Gastrocnemius medialis (tissue), 4 donors: ENCODE data around the gene ALOX5AP. TPM values are rescaled to one million over a fixed set of nuclear protein-coding genes. Genes with fewer than 3 reads are reported as not detected.

Source experiments
- ATAC-seq, 2 donors: fragments of 150-250 bp; one replicate each; pipeline ENCODE4 v1.9.1; 2016
- DNase-seq, 2 donors: peaks; one replicate each; pipeline ENCODE4 v3.0.0-alpha.2; 2019
- H3K27ac ChIP-seq, 4 donors: fragments of 200-600 bp; sonication (generic); 1 replicate in 1 of 4; 2 replicates in 3 of 4; pipeline ENCODE4 v1.5.1; 2016 to 2018; ENCODE audit warnings: mild to moderate bottlenecking in 2 of 4, moderate library complexity in 1 of 4
- H3K27me3 ChIP-seq, 3 donors: fragments of 200-600 bp; sonication (generic) in 2 of 3; 1 replicate in 1 of 3; 2 replicates in 2 of 3; pipeline versions ENCODE4 v1.5.1 to v1.6.0; 2016 to 2019; ENCODE audit warnings: mild to moderate bottlenecking in 1 of 3, moderate library complexity in 1 of 3
- H3K36me3 ChIP-seq, 2 donors: fragments of 200-600 bp; sonication (generic) in 1 of 2; one replicate each; pipeline ENCODE4 v1.5.1; 2017 to 2018
- H3K4me1 ChIP-seq, 2 donors: fragments of 200-600 bp; sonication (generic) in 1 of 2; one replicate each; pipeline ENCODE4 v1.5.1; 2016 to 2017; ENCODE audit warnings: mild to moderate bottlenecking in 2 of 2
- H3K4me3 ChIP-seq, 4 donors: fragments of 200-600 bp; sonication (generic) in 3 of 4; 1 replicate in 1 of 4; 2 replicates in 3 of 4; pipeline ENCODE4 v1.5.1; 2016 to 2019; ENCODE audit warnings: mild to moderate bottlenecking in 2 of 4
- H3K9me3 ChIP-seq, 3 donors: fragments of 200-600 bp; sonication (generic) in 2 of 3; 1 replicate in 1 of 3; 2 replicates in 2 of 3; pipeline ENCODE4 v1.5.1; 2016 to 2019
- CTCF ChIP-seq, 5 experiments: fragments of 450-650 bp in 3 of 5; fragments of 200-600 bp in 2 of 5; sonication (generic) in 2 of 5; IDR thresholded peaks in 4 of 5; conservative IDR thresholded peaks in 1 of 5; 1 replicate in 4 of 5; 2 replicates in 1 of 5; pipeline ENCODE4 v1.5.1; 2016 to 2019; ENCODE audit warnings: antibody characterized with exemption in 5 of 5, mild to moderate bottlenecking in 3 of 5, moderate library complexity in 3 of 5
- POLR2A ChIP-seq, 2 donors: fragments of 450-650 bp; IDR thresholded peaks; one replicate each; pipeline ENCODE4 v1.6.1; 2017; ENCODE audit warnings: antibody characterized with exemption in 2 of 2, mild to moderate bottlenecking in 2 of 2, moderate library complexity in 2 of 2
- in situ Hi-C, 4 donors: fragments of 200-750 bp; cut with MboI; loops; one replicate each; pipeline versions ENCODE4 v1.15.0 to v1.8.0; 2017; ENCODE audit warnings: low sequenced_read_pairs in 4 of 4
- intact Hi-C: fragments of 100-400 bp; cut with DNase I; formaldehyde crosslinking; loops from one replicate; pipeline ENCODE4 v1.15.1; 2023; ENCODE audit warnings: low total_unique reads
- total RNA-seq, 4 donors: library from RNA; depleted of rRNA; stranded (reverse); fragments of >200 nt; gene quantifications; one replicate each; pipeline versions ENCODE4 v1.1.0 to v1.2.3, GENCODE V29; 2016

The ALOX5AP gene
- total RNA-seq, 4 donors from 2014 or later: 5.3 to 9.1 (median 7.1) TPM

DNA sequence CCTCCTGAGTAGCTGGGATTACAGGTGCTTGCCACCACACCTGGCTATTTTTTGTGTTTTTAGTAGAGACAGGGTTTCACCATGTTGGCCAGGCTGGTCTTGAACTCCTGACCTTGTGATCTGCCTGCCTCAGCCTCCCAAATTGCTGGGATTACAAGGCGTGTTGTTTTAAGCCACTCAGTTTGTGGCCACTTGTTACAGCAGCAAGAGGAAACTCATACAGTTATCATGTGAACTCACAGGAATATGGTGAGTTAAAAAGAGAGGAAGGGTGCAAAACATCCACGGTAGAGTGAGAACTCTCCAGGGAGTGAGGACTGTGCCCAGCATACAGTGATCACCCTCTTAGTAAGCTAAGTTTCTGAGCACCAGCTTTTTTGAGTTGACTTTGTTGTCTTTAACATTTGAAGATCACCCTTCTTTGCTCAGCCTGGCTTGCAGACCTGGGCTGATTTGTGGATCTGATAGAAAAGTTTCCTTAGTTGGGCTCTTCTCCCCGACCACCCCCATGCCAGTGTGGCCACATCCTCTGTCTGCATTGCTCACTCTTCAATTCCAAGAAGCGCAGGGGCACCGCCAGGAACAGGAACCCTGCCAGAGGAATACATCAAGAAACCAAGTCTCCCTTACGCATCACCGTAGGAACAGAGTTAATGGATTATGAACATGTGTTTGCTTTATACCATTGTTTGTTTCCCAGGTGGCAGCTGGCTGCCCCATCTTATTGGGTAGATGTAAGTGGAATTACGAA is 16.0 kb downstream of the ALOX5AP start:
- TF ChIP-seq POLR2A (IDR thresholded peaks at IDR 0.05): no peak
- no peak for TF ChIP-seq CTCF (IDR thresholded peaks at IDR 0.05 in 4 of 5, conservative IDR thresholded peaks at IDR 0.05 in 1 of 5)
- Histone ChIP-seq H3K27me3 (no peaks in the 10 kb centered on the region), H3K4me3 (no peak overlapping the region), H3K27ac (peak overlapping the region; percentile 83 to 91 (median 87)), H3K9me3 (no peaks in the 10 kb centered on the region), H3K4me1 (peaks cover 44 to 54% of the 10 kb centered on the region in 2 donors), H3K36me3 (no peaks in the 10 kb centered on the region)
- intact Hi-C loops (no loop called here), in situ Hi-C loops (no loop called here)
- no peak for DNase-seq
- ATAC-seq: no peak

GRCh38 chr13:30752201-30752797 is 17.0 kb downstream of the ALOX5AP start:
- DNase-seq (peak; percentile 56 to 74), ATAC-seq (peak; percentile 96 to 97)
- no peak for TF ChIP-seq CTCF (IDR thresholded peaks at IDR 0.05 in 4 of 5, conservative IDR thresholded peaks at IDR 0.05 in 1 of 5)
- no peak for TF ChIP-seq POLR2A (IDR thresholded peaks at IDR 0.05)
- Histone ChIP-seq H3K27ac (peak overlapping the region; percentile 83 to 91 (median 87)), H3K27me3 (no peaks in the 10 kb centered on the region), H3K9me3 (no peaks in the 10 kb centered on the region), H3K36me3 (no peaks in the 10 kb centered on the region), H3K4me1 (peaks cover 34 to 45% of the 10 kb centered on the region in 2 donors), H3K4me3 (no peak overlapping the region)
- in situ Hi-C loops (no loop called here), intact Hi-C loops (loop anchor here (1.0 to 2.0 kb wide), 2 partner anchors 77 to 135 kb away; partner anchors contain the start of gene USPL1)

DNA sequence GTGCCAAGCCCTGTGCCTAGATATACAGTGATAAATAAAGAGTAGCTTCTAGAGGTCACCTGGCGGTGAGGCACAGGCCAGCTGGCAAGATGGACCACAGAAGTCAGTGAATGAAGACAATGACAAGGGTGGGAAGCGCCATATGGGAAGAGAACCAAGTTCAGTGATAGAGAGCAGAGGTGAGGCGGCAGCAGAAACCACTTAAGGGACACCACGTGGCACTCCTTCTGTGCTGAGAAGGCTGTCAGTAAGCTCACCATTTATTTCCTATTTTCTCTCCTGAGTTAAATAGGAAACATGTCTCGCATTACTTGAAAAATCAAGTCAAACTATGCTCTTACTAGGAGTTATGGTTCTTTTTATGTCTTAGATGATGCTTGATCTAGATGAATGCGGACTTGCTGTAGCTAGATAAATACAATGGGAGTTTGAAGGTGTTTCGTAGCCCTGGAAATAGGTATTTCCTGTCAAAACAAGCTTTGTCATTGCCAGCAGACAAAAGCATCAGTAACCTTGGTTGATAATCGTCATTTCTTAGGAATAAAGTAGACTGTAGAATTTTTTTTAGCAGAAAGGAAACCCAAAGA is 17.8 kb downstream of the ALOX5AP start:
- no peak for DNase-seq
- H3K36me3 ChIP-seq: no peaks in the 10 kb centered on the region
- peak in 1 of 2 donors; percentile 10 for ATAC-seq
- H3K27ac ChIP-seq: peak overlapping the region; percentile 83 to 91 (median 87)
- no peaks in the 10 kb centered on the region for H3K27me3 ChIP-seq
- H3K9me3 ChIP-seq: no peaks in the 10 kb centered on the region
- in situ Hi-C loops (no loop called here), intact Hi-C loops (loop anchor here (2.0 kb wide), 1 partner anchor 78 kb away; no protein-coding TSS in a partner anchor)
- peaks cover 26 to 38% of the 10 kb centered on the region in 2 donors for H3K4me1 ChIP-seq
- no peak for TF ChIP-seq CTCF (IDR thresholded peaks at IDR 0.05 in 4 of 5, conservative IDR thresholded peaks at IDR 0.05 in 1 of 5)
- no peak for TF ChIP-seq POLR2A (IDR thresholded peaks at IDR 0.05)
- no peak overlapping the region for H3K4me3 ChIP-seq

DNA sequence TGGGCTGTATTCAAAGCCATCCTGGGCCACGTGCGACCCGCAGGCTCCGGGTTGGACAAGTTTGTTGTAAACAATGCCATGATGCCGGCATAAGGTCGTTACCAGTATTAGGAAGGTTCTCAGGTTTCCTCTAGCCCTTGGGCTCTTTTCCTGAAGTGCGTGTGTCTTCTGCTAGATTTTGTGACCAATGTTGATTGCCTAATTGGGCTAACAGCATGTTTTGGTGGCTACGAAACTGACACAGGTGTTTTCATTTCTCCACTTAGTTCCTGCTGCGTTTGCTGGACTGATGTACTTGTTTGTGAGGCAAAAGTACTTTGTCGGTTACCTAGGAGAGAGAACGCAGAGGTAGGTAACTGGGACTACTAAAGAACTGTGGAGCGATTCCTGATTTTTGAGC is 20.3 kb downstream of the ALOX5AP start:
- Histone ChIP-seq H3K9me3 (no peaks in the 10 kb centered on the region), H3K27ac (peak overlapping the region in 1 of 4 donors; percentile 38), H3K4me3 (no peak overlapping the region), H3K4me1 (peaks cover 20 to 30% of the 10 kb centered on the region in 2 donors), H3K27me3 (no peaks in the 10 kb centered on the region), H3K36me3 (no peaks in the 10 kb centered on the region)
- intact Hi-C loops: no loop called here
- DNase-seq (no peak), ATAC-seq (peak in 1 of 2 donors; percentile 36)
- TF ChIP-seq CTCF (IDR thresholded peaks at IDR 0.05 in 4 of 5, conservative IDR thresholded peaks at IDR 0.05 in 1 of 5) (no peak), POLR2A (IDR thresholded peaks at IDR 0.05) (no peak)
- in situ Hi-C loops: no loop called here
